CD4-positive, alpha-beta T cell treated with Interleukin-1 beta for 1 hour (primary cell): ENCODE measurements around the gene SST.
A peak's percentile ranks its signal among the peaks of the same experiment; 100 is the strongest.
"Not testable (repeated sequence)": the region's sequence is repeated elsewhere in the genome, so short reads cannot be mapped to it uniquely, and the experiment has no call there.

ENCODE experiments used
- DNase-seq, 2 donors: peaks; one replicate each; pipeline ENCODE4 v3.0.0-alpha.2; 2020 to 2022

SST gene

DNA sequence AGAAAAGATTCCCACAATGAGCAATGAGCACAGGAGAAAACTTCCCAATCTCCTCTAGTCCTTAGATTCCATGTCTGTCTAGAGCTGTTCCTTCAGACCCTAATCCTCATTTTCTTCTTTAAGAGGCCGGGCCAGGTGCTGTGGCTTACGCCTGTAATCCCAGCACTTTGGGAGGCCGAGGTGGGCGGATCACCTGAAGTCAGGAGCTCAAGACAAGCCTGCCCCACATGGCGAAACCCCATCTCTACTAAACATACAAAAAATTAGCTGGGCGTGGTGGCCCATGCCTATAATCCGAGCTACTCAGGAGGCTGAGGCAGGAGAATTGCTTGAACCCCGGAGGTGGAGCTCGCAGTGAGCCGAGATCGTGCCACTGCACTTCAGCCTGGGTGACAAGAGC, 11.6 kb upstream of the SST start:
- not testable (repeated sequence) for DNase-seq

DNA sequence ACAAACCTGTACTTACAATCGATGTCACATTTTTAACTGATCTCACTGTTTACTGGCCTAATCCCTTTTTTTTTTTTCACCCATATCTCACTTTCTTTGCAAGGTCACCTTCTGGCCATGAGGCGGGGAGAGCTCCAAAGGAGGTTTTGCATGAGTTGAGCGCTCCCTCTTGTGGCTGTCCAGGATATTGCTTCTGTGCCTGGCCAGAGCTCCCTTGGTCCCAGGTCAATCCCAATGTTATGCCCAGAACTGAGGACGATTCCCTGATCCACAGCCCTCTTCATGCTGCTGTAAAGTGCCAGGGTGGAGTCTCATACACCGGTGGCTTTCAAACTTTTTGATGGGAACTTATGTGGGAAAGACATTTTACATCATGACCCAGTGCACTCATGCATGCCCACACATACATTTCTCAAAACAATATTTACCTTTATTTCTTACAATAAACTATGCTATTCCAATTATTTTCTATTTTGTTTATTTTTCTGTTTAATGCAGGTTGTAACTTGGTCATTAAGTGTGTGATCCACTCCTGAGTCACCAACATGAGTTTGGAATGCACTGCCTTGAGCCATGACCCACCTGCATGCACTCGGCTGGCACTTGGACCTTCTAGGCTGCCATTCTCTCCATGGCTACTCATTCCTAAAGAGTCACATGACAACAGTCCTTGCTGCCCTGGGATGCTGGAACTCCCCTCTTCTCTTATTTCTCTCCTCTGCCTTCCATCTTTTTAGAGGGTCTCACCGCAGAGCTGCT, 9.6 kb upstream of the SST start:
- peak; percentile 51 to 65 for DNase-seq

DNA sequence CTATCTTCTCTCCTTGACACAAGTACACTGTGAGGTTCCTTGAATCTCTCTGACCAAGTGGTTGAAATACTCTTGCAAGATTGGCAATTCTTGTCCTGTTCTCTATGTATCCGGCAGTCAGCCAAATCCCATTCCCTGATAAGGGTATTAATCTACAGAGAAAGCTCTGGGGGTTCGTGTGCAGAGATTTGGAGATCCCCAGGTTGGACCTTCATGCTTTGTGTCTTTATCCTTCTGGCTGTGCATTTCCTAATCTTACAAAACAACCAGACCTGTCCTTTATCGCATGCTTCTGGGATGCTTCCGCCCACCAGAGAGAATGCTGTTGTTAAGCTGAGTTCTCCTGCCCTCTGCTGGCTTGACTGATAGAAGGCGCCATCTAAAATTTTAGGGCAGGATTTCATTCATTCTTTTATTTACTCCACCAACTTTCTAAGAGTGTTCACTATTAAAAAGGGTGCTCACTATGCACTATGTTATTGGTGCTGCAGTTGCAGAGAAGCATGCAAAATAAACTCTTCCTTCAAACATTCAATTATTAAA, 8.6 kb upstream of the SST start:
- peak in 1 of 2 donors; percentile 20 for DNase-seq

DNA sequence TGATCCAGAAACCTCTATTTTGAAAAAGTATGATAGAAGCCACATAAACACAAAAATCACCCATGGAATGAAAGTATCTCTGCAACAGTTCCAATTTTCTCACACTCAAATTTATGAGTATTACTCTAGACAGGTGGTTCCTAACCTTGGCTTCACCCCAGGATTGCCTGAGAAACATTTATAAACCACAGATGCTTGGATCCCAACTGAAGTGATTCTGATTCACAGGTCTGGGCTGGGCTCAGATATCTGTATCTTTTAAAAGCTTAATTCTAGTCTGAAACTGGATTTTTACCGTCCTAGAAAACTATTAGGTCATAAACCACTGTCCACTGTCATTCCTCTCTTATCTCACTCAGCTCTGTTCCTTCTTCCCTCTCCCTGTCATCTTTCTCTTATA, 7.4 kb upstream of the SST start:
- no peak for DNase-seq

DNA sequence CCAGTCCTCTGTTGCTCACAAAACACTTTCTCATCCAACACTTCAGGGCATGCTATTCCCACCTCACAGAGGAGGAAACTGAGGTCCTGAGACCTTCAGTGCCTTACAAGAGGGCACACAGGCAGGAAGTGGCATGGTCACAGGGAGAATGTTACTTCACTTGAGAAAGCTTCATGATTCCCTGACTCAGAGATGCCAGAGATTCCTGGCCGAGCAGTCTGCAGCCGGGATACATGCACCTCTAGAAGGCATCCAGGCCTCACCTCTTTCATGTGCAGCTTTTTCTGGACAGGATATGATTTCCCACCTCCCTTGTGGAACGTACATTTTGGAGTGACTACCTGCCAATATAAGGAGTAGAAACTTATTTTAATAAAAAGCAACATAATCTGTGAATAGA, 2.8 kb upstream of the SST start:
- no peak for DNase-seq

DNA sequence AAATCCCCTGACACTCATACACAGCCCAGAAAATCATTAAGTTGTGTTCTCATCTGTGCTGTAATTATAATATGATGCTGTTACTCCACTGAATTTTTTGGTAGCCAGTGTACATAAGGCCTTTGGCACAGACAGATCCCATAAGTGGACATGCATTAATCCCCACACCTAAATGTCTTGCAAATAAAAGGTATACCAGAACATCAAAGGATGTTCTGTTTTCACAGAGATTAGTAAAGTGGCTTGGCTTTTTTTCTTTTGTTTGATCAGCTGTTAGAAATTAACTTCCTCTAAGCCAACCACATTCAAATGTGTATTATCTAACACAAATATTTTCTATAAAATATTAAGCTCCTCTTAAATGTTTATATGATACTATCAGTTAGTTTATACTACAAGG, 2.7 kb downstream of the SST start:
- no peak for DNase-seq

DNA sequence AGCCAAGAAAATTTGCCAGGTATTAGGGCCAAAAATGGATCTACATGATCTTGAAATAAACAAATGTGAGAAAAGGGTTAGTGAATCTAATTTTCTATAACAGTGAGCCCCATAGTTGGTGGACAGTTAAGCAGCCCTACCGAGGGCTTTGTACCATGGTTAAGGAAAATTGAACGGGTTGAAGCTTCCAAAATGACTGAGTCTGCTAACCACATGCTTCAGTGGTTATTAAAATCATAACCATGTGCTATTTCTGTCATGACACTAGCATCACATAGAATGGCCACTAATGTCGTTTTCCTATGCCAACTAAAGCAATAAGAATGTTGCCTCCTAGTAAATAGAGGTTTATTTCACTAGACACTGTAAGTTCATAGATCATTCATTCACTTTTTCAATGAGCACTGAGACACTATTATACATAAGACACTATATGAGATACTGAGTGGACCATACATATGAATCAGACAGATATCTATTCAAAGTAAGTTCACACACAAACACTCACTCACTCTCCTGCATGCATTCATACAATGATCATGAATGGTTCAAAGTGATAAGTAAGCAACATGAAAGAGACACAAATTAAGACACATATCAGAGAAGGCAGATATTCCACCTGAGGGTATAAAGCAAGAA, 4.3 kb downstream of the SST start:
- no peak for DNase-seq

DNA sequence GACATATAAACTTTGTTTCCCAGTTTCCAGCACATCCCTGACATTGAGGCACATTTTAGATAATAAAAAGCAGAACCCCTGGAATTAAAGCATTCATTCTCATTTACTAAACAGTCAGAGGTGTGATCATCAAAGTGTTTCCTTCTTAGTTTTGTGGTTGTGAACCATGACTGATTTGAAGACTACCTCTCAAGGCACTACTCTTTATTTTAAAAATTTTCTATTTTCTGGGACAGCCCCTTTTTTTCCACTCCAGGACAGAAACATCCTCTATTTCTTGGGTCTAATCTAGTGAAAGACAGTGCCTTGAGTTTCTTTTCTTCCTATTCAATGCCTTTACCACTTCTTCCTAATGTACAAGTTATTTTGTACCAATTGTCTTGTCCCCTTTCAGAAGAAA, 5.2 kb downstream of the SST start:
- DNase-seq = no peak

DNA sequence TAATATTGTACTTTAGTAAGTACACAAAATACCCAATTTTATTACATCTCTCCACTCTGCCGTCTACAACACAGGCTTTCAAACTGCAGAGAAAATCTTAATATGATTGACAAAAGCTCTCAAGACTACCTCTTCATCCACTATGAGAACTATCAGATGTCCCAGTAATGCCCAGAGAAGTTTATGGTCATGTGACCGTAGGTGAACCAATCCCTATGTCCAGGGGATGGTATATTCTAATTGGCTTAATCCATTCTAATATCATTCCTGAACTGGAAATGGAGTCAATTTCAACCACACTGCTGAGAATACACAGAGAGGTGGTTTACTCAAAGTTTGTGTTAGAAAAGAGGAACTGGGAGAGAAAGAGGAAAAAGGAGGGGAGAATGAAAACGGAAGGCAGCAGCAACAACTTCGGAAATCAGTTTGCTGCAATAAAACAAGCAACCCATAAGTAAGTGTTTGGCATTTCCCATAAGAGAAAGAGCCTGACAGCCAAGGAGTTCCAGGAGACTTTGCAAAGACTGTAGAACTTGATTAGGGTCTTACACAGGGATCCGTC, 7.3 kb downstream of the SST start:
- no peak for DNase-seq

DNA sequence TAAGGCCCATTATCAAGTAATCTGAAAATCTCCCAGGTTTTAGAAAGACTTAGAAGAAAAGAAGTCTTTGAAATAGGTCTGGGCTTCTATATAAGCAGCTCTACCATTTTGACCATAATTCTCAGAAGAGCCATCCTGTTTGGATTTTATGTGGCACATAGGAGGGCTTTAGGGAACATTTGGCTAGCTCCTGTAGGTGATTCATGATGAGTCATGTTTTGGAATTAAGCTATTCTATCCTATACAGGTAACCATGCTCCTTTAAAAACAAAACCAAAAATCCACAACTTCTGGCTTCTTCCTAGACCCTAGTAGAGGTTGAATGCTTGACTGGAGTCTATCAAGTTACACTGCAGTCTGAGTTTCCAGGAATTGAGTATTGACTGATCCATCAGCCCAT, 8.9 kb downstream of the SST start:
- DNase-seq = no peak

DNA sequence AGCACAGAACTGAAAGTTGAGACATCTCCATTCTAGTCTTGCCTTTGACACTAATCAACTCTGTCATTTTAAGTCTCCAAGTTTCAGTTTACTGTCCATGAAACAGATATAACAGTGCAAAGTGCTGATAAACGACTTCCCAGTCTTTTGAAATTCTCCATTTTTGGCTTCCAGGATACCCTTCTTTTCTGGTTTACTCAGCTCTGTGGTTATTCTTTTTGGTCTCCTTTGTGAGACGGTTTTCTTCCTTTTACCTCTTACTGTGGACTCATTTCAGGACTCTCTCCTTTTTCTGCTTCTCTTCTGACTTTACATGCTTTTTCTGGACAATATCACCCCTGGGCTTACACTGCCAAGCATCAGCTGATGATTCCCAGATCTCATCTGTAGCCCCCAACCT, 18.9 kb downstream of the SST start:
- DNase-seq = no peak

DNA sequence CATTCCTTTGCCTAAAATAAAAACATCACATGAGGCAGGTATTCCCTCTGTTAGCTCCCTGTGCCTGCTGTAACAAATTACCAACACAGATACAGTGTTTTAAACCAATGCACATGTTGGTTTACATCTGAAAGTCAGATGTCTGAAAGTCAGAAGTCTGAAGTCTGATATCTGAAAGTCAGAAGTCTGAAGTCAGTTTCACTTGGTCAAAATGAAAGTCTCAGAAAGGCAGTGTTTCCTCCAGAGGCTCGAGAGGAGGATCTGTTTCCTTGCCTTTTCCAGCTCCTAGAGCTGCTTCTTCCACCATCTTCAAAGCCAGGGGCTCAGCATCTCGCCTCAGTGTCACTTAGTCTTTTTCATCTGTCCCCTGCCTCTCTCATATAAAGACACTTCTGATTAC, 22.0 kb downstream of the SST start:
- DNase-seq = no peak

DNA sequence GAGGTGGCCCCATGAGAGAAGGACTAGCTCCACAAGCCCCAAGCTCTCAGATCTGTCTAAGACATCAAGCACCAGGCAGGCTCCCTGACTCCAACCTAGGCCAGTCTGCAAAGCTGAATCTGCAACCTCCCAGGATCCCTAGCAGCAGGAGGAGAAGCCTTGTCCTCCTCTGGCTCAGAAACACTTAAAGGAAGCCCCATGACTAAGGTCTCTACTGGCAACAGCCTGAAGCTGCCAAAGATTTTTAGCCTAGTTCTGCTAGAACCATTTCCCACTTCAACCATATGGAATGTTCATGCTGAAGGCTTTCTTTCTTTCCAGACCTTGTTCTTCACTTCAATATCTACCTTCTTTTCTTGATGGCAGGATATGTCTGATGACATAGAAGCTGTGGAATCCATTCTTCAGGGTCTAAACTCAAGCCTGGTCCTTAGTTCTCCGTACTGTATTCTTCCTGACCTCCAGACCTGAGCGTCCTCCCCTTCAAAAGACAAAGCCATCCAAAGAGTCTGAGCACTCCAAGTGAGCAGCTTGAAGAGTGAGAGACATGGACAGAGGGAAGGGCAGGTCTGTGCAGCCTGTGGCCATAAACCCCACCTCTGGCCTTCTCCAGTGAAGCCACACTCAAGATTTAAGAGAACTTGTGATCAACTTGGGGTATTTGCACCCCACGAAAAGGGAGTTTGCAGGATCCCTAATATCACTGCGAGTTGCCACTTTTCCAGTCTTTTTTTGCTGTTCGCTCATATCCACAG, 23.1 kb downstream of the SST start:
- no peak for DNase-seq

DNA sequence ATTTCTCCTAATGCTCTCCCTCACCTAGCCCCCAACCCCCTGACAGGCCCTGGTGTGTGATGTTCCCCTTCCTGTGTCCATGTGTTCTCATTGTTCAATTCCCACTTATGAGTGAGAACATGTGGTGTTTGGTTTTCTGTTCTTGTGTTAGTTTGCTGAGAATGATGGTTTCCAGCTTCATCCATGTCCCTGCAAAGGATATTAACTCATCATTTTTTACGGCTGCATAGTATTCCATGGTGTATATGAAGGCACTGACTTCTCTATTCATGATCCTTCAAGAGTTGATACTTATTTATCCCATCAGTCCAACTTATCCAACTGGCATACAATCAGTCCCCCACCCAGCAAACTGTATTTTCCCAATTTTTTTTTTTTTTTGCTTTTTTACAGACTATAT, 24.8 kb downstream of the SST start:
- not testable (repeated sequence) for DNase-seq

DNA sequence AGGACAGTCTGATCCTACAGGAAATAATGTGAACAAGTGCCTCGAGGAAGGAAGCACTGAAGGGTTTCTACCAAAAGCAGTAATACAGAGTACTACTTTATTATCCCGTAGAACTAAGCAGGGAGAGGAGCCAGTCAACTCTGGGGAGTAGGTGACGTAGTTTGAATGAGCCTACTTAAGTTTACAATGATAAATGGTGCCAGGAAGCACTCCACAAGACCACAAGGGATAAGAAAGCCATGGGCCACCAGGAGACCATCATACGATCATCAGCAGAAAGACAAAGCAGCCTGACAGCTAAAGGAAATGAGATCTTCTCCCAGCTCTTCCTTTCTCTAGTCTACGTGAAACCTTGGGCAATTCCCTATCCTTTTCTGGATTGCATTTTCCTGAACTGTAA, 27.3 kb downstream of the SST start:
- DNase-seq = no peak

DNA sequence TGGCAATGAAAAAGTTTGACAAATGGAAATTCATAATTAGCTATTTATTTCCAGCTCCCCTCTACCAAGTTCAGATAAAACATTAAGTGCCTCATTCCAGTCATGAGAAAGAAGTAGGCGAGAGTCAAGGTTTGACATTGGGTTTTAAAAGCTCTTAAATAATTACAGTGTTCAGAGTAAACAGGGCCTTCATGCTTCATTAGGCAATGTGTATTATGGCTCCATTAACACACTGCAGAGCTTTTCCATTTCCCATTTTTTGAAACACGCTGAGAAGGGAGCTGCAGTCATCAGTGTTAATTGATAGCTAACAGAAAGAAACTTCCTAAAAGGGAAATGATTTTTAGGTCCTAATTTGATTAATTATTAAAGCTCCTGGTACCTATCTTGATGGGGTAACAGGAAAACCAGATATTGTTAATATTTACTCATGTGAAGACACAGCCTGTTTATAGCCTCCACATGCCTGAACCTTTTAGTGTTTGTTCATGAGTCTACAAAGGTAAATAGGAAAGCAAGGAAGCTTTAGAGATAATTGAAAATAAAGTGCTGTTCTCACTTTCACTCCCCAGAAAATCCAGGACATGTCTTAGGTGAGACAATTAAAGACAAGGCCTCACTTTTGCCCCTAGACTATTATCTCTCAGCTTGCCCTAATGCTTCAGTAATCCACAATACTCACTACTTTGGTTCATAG, 28.7 kb downstream of the SST start:
- no peak for DNase-seq

DNA sequence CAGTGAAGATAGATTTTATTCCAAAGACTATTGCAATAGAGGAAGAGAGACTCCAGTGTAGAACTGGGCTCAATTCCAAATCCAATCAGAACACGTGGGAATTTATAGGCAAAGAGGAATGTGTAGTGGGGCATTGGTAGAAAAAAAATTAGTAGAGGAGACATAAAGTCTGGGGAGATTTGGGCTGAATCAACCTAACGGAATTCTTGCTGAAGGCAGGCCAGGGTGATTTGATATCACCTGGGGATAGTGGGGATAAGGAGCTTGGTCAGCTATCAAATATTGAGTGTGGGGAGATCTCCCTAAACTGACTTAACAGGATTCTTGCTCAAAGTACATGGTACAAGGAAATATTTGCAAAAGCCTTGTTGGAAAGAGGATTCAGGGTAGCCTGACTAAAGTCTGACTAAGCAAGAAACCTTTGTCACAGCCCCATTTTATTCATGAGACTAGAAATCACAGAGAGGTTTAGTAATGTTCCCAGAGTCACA, 29.6 kb downstream of the SST start:
- DNase-seq = no peak

DNA sequence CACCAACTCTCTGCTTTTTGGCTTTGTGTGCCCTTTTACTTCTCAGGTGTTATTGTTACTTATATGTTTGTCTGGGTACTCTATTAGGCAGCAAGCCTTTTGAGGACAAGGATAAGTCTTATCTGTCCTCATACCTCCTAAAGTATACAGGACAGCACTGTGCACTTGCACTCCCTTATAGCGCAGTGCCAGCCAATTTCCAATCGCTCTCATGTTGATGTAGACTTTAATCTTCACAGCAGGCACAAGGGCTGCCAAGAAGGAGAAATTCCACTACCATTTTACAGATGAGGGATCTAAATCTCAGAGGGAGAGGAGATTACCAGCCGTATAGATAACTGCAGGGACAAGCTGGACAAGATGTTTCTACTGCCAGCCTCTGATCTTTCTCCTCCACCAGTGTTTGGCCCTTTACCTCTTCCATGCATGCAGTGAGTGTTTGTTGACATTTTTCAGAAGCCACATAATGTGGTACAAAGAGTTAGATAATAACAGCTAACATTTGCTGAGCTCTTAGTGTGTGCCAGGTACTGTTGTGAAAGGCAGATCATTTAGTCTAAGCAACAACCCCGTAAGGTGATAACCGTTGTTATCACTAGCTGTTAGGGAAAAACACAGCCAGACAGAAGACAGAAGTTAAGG, 30.1 kb downstream of the SST start:
- no peak for DNase-seq

DNA sequence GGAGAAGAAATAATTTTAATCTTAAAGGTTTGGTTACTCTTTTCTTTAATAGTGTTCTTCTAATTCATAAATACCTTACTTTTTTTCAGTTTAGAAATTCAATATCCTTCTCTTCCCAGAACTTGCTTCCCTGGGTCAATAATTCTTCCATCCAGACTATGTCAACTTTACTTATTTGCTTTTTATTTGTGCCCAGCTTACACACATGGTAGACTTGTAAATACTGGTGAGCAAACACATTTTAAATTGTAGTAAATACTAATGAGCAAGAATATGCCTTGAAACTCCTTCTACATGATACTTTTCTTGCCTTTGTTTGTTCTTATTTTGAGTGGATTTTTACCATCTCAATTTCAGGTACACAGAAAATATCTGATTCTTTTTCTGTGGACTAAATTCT, 33.7 kb downstream of the SST start:
- DNase-seq = no peak

DNA sequence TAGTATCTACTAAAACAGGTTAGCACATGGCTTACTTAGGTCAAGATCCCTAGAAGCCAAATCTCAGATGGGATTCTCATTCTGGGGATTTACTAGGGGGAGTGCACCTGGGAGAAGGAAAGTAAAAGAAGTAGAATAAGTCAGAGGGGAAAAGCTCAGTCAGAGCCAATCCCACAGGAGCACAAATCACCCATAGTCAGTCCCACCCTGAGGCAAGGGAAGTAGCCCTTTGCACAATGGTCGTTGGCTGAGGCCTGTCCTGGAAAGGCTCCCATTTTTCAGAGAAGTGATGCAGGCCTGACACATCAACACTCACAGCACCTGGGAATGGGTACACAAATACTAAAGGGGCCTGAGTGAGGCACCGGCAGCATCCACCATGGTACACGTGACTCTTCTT, 39.8 kb downstream of the SST start:
- no peak for DNase-seq

DNA sequence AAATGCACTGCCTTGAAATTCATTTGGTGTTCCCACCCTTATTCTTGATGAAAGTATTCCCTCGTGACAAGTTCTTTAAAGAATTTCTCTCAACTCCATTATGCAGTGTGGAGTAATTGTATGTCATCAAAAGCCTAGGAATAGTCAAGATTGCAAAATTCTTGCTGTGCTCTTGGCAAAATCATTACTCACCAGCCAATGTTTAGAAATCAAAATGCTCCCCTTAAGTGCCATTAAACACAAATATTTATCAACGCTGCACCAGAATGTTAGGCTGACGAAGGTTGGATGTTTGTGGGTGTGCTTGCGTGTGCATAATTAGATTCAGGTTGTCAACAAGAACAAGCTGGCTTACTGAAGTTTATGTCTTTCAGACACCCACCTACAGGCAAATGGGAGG, 40.5 kb downstream of the SST start:
- DNase-seq = no peak

DNA sequence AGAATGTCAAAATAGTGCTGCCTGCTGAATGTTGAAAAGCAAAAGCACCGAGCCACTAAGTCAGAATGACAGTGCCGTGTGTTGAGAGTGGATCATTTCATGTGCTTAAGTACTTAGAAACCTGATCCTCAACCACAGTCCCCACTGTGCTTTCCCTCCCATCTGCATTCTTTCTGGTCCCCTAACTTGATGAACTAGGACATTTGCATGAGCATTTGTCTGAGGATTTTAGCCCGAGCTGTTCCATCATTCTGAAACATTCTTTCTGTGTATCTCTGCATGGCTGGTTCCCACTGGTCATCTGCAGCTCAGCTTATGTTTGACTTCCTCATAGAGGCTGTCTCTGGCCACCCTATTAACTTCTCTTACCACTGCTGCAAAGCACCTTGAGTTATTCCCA, 42.0 kb downstream of the SST start:
- no peak for DNase-seq
